Measurements from ENCODE around the gene PVRIG.
"Not testable (repeated sequence)": the region's sequence is repeated elsewhere in the genome, so short reads cannot be mapped to it uniquely, and the experiment has no call there.

The PVRIG gene

GRCh38 chr7:100192281-100192862, 27.4 kb upstream of the PVRIG start:
- in situ Hi-C loops (cut with MboI; ENCODE audit: low pct_unique_long_range_greater_than_20kb, low sequenced_read_pairs); DNase-seq: not testable (repeated sequence)

- in situ Hi-C loops (cut with MboI; ENCODE audit: low pct_unique_long_range_greater_than_20kb, low sequenced_read_pairs): no loop called here
- no peak for DNase-seq
These were observed 26.8 kb upstream of the PVRIG start for GRCh38 chr7:100192969-100193368.

- in situ Hi-C loops (cut with MboI; ENCODE audit: low pct_unique_long_range_greater_than_20kb, low sequenced_read_pairs): no loop called here
These were observed 24.5 kb upstream of the PVRIG start for GRCh38 chr7:100195222-100195621.

GRCh38 chr7:100195901-100196322, 23.8 kb upstream of the PVRIG start:
- in situ Hi-C loops (cut with MboI; ENCODE audit: low pct_unique_long_range_greater_than_20kb, low sequenced_read_pairs); DNase-seq: not testable (repeated sequence)

More at GRCh38 chr7:100195222-100195621, 24.5 kb upstream of the PVRIG start:
- DNase-seq: no peak

GRCh38 chr7:100198266-100198665, 21.5 kb upstream of the PVRIG start:
- DNase-seq: no peak
- in situ Hi-C loops (cut with MboI; ENCODE audit: low pct_unique_long_range_greater_than_20kb, low sequenced_read_pairs): no loop called here

- in situ Hi-C loops (cut with MboI; ENCODE audit: low pct_unique_long_range_greater_than_20kb, low sequenced_read_pairs): no loop called here
- DNase-seq: no peak
These were observed 19.1 kb upstream of the PVRIG start for GRCh38 chr7:100200693-100201092.

- in situ Hi-C loops (cut with MboI; ENCODE audit: low pct_unique_long_range_greater_than_20kb, low sequenced_read_pairs): no loop called here
- no peak for DNase-seq
These were observed 15.3 kb upstream of the PVRIG start for GRCh38 chr7:100204454-100204853.

- in situ Hi-C loops (cut with MboI; ENCODE audit: low pct_unique_long_range_greater_than_20kb, low sequenced_read_pairs): no loop called here
- DNase-seq: no peak
These were observed 10.8 kb upstream of the PVRIG start for GRCh38 chr7:100208911-100209408.

- no peak for DNase-seq
- in situ Hi-C loops (cut with MboI; ENCODE audit: low pct_unique_long_range_greater_than_20kb, low sequenced_read_pairs): no loop called here
These were observed 10.3 kb upstream of the PVRIG start for GRCh38 chr7:100209493-100209892.

- in situ Hi-C loops (cut with MboI; ENCODE audit: low pct_unique_long_range_greater_than_20kb, low sequenced_read_pairs): no loop called here
- no peak for DNase-seq
These were observed 8.9 kb upstream of the PVRIG start for GRCh38 chr7:100210805-100211204.

- in situ Hi-C loops (cut with MboI; ENCODE audit: low pct_unique_long_range_greater_than_20kb, low sequenced_read_pairs): no loop called here
- DNase-seq: no peak
These were observed 8.4 kb upstream of the PVRIG start for GRCh38 chr7:100211342-100211780.

GRCh38 chr7:100212631-100213286, 7.0 kb upstream of the PVRIG start:
- DNase-seq: no peak

GRCh38 chr7:100213672-100214071, 6.1 kb upstream of the PVRIG start:
- in situ Hi-C loops (cut with MboI; ENCODE audit: low pct_unique_long_range_greater_than_20kb, low sequenced_read_pairs): no loop called here
- DNase-seq: no peak

More at GRCh38 chr7:100212631-100213286, 7.0 kb upstream of the PVRIG start:
- in situ Hi-C loops (cut with MboI; ENCODE audit: low pct_unique_long_range_greater_than_20kb, low sequenced_read_pairs): no loop called here

GRCh38 chr7:100214356-100214755, 5.4 kb upstream of the PVRIG start:
- DNase-seq; in situ Hi-C loops (cut with MboI; ENCODE audit: low pct_unique_long_range_greater_than_20kb, low sequenced_read_pairs): not testable (repeated sequence)

GRCh38 chr7:100215895-100216294, 3.9 kb upstream of the PVRIG start:
- in situ Hi-C loops (cut with MboI; ENCODE audit: low pct_unique_long_range_greater_than_20kb, low sequenced_read_pairs): no loop called here
- DNase-seq: no peak

GRCh38 chr7:100217934-100218333, 1.8 kb upstream of the PVRIG start:
- DNase-seq; in situ Hi-C loops (cut with MboI; ENCODE audit: low pct_unique_long_range_greater_than_20kb, low sequenced_read_pairs): not testable (repeated sequence)

- in situ Hi-C loops (cut with MboI; ENCODE audit: low pct_unique_long_range_greater_than_20kb, low sequenced_read_pairs): no loop called here
- no peak for DNase-seq
These were observed 445 bp upstream of the PVRIG start for GRCh38 chr7:100219271-100219737.

GRCh38 chr7:100220586-100221230, 959 bp downstream of the PVRIG start:
- in situ Hi-C loops (cut with MboI; ENCODE audit: low pct_unique_long_range_greater_than_20kb, low sequenced_read_pairs): no loop called here
- DNase-seq: no peak

- in situ Hi-C loops (cut with MboI; ENCODE audit: low pct_unique_long_range_greater_than_20kb, low sequenced_read_pairs): no loop called here
- no peak for DNase-seq
These were observed 1.5 kb downstream of the PVRIG start for GRCh38 chr7:100221231-100221718.
